Stimulated activated CD4-positive, alpha-beta T cell treated with anti-CD3 and anti-CD28 coated beads, Interleukin-15, amount 100 ng/mL, for 24 hours (primary cell): Measurements from ENCODE around the gene RAD51D.
"Not testable (repeated sequence)": the region's sequence is repeated elsewhere in the genome, so short reads cannot be mapped to it uniquely, and the experiment has no call there.

ENCODE experiments used
- DNase-seq: peaks from one replicate; pipeline ENCODE4 v3.0.0-alpha.2; 2020

Gene RAD51D

DNA sequence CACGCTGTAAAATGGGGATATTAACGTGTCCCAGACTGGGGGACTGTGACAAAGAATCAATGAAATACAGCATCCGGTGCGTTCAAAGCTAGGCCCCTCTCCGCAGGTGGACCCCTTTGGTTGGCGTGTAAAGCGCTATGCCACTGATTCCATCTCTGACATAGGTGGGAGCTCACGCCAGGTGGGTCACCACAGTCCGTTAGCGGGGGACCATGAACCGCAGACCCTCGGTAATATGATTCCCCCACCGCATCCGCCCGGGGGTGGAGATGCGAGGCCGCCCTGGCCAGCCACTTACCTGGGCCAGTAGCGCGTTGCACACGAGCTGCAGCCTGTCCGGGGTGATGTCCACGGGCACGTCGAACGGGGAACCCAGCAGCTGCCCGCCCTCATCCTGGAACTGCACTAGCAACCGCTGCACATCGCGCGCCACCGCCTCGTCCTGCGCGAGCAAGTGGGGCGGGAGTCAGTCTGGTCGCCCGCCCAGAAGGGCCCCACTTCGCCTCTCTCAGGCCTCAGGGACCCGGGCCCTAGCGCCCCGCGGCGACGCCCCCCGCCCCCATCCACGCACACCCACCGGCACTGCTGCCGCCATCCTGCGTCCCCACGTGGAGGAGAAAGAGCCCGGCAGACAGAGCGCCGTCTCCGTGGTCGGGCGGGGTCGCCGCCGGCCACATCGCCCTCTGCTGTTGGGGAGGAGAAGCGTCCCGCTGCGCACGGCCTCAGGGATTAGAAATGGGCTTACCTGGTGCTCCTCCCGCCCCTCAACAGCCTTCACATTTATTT lies 22.2 kb upstream of the RAD51D start, which contains the start of gene NLE1:
Gene NLE1 (minus strand): TSS at position 623 of the 786 bp plus-strand sequence. CDS start 28 bp downstream, at position 595.
- DNase-seq = peak; percentile 92

DNA sequence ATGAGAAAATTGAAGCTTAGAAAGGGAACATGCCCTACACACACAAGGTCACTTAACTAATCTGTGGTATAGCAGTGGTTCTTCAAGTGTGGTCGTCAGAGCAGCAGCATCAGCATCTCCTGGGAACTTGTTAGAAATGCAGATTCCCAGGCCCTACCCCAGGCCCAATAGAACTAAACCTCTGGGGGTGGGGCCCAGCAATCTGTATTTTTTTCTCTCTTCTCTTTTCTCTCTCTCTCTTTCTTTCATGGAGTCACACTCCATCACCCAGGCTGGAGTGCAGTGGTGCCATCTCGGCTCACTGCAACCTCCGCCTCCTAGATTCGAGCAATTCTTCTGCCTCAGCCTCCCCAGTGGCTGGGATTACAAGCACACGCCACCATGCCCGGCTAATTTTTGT lies 18.6 kb upstream of the RAD51D start:
- no peak for DNase-seq

DNA sequence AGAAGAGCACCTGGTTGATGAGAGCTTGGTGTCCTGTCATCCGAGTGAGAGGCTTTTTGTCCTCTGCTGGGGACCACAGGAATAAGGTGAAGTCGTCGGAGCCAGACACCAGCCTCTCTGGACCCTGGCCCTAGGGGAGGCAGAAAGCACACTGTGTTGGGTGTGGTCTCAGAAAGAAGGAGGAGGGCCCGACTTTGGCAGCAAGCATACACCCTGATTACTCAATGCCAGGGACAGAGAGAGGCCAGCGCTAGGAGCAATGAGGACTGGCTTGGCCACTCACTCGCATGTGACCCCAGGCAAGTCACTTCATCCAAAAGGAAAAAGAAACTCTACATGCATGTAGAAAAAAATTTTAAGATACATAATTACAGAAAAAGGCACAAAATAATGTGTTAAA lies 15.7 kb upstream of the RAD51D start:
- no peak for DNase-seq

DNA sequence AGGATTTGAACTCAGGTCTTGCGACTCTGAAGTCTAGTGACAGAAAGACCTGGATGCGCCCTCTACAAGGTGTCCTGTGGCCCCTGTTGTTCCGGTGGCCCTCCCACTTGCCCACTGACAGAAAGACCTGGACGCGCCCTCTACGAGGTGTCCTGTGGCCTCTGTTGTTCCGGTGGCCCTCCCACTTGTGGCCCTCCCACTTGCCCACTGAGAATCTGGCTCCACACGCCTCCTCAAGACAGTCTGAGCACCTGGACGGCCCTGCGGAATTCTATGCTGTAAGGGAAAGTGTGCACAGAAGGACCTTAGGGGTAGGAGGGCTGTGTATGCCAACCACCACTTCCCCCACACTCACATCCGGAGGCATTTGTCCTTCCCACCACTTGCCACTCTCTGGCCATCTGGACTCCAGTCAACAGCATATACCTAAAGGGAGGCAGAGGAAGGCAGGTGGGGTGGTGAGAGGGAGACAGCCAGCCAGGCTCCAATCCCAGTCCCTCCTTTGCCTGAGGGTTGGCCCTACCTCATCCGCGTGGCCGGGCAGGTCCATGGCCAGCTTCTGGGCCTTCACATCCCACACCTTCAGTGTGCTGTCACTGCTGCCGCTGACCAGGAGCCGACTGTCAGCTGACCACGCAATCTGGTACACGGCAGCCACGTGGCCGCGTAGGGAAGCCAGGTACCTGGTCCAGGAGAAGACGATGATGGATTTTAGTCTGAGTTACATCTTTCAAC lies 13.3 kb upstream of the RAD51D start:
- no peak for DNase-seq

DNA sequence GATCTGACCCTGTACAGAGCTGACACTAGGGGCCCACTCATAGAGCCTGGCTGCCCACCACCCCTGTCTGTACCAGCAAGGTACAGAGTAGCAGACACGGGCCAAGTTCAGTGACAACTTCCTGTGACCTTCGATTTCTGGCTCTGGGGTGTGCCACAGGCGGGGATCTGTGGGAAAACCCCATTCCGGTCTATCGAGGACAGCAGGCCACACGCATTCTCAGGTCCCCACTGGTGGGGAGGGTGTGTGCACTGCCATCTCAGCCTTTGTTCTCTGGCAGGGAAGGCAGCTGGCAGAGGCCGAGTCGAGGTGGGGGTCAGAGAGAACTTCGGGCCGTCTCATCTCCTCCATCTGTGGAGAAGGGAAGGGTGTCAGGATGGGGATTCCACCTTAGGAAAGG lies 12.4 kb upstream of the RAD51D start:
- no peak for DNase-seq

DNA sequence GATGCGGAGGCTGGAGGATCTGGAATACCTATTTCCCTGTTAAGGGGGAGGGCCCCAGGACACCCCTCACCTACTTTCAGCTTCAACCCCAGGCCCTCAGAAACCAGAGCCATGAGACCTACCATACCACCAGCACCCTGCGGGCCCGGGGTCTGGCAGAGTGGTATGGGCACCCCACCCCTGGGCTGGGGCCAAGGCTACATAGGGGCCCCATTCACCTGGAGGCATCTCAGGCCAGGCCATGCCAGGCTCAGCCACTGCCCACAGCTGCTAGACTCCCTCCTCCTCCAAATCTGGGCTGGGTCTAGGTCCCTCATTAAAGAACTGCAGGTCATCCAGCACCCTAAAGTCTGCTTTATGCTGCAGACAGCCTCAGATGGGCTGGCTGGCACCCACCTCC lies 10.7 kb upstream of the RAD51D start:
- DNase-seq = no peak

DNA sequence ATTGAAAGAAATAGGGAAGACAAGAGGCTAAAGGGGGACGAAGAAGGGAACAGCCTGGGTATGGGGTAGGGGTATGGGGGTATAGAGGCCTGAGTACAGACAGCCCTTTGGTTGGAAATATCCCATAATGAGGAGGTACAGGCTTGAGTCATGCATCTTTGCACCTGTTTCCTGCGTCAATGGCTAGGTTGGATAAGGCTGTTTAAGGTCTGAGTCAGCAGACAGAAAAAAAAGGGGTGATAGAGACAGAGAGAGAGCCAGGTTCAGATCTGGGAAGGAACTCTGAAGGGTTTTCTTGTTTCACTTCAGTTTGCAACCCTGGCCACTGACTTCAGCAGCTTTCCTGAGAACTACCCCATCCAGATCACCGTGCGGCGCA lies 10.3 kb upstream of the RAD51D start:
- DNase-seq = no peak

DNA sequence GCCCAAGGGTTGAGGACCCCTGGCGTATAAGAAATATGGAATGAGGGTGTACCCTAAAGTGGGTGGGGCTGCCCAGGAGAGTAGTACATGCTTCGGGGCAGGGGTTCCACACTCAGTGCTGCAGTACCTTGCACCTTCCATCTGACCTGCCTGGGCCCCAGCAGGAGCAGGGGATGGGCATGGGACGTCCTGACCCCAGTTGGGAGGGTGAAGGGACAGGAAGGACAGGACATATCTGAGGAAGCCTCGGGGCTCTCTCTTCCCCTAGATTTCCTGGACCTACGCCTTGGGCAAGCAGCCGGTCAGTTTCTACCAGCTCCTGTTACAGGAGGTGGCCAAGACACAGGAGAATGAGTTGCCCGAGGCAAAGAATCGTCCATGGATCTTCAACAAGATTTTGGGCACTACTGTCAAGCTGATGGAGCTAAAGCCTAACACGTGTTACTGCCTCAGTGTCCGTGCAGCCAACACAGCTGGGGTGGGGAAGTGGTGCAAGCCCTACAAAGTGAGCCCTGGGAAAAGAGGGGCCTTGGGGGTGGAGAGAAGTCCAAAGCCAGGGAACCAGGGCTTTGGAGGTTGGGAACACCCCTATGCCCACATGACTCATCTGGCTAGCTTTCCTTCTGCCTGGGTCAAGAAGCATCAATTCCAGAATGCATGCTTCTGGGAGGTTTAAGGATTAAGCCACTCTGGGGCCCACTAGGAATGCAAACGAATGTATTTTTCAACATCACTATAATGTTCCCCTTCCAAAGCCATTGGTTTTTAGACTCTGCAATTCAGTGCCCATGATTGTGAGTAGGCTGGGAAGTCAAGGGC lies 9.7 kb upstream of the RAD51D start:
- DNase-seq = no peak

DNA sequence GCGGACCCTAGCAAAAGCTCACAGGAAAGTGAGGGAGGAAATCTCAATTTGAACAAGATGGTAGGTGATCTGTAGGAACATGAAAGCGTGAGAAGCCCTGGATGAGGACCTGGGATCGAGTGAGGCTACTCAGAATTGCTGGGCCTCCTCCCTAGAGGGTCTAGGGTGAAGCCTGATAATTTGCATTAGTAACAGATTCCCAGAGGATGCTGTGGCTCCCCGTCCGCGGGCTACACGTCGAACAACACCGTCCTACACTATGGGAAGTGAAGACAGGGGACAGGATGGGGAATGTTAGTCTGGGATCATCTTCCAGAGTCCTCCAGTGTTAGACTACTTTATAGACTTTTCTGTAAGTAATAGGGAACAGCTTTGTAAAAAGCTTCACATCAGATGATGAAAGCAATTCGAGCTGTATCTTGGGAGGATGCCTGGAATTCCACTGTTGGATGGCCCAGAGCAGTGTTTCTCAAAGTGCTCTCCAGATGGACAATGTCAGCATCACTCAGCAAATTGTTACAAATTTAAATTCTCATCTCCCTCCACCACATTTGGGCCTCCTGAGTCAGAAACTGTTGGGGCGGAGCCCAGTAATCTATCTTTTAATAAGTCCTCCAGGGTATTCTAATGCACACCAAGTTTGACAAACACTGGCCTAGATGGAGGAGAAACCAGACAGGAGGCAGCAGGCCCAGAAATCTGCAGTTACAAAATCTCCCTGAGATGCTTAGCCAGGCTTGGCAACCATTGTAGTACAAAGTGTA lies 8.3 kb upstream of the RAD51D start:
- DNase-seq = no peak

DNA sequence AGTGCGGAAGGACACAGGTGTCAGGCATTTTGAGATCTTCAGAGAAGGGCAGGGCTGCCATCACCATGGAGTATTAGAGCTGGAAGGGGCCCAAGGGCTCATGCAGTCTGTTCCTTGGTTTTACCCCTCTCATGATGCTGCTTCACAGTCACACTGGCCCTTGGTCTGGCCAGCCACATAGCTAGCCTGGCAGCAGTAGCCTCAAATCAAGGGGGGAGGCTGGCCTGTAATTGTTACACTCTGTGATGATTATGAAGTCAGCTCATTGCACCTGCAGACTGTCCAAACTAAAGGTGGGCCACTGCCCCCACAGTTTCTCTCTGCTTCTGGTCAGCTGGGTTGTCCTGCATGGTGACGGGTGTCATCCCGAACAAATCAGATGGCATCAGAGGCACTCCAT lies 1.7 kb upstream of the RAD51D start, which contains the start of gene FNDC8:
Gene FNDC8 (plus strand): TSS at position 301 of the 400 bp plus-strand sequence. CDS start 79 bp downstream, at position 380.
- DNase-seq = no peak

DNA sequence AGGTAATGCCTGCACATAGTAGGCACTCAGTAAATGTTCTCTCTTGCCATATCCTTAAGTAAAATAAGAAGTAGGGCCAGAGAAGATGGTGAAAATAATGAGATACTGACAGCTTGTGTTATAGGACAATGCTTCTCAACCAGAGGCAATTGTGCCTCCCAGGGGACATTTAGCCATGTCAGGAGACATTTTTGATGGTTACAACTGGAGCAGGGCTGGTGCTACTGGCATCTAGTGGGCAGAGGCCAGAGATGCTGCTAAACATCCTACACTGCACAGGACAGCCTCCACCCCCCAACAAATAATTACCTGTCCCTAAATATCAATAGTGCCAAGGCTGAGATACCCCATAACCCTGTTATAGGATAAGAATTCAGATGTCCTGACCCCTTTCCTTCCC lies 1.7 kb downstream of the RAD51D start:
- DNase-seq = peak; percentile 31

DNA sequence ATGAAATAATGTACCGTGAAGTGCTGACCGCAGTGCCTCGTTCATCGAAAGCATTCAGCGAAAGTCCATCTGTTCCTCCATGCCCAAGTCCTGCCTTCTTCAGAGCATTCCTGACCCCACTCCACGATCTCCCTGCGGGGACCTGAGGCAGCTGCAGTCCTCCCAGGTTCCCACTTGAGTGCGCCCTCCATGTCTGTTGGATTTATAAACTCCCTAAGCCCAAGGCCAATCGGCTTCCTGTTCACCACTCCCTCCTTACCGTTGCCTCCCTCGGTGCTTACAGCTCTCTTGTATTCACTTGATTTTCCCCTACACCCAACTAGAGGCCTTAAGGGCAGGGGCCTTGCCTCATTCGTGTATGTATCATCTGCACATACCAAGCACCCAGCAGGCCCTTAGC lies 2.8 kb downstream of the RAD51D start:
- no peak for DNase-seq

DNA sequence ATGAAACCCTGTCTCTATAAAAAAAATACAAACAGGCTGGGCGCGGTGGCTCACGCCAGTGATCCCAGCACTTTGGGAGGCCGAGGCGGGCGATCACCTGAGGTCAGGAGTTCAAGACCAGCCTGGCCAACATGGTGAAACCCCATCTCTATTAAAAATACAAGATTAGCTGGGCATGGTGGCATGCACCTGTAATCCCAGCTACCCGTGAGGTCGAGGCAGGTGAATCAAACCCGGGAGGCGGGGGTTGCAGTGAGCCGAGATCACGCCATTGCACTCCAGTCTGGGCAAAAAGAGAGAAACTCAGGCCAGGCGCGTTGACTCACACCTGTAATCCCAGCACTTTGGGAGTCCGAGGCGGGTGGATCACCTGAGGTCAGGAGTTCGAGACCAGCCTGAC lies 8.9 kb downstream of the RAD51D start:
- DNase-seq = not testable (repeated sequence)

DNA sequence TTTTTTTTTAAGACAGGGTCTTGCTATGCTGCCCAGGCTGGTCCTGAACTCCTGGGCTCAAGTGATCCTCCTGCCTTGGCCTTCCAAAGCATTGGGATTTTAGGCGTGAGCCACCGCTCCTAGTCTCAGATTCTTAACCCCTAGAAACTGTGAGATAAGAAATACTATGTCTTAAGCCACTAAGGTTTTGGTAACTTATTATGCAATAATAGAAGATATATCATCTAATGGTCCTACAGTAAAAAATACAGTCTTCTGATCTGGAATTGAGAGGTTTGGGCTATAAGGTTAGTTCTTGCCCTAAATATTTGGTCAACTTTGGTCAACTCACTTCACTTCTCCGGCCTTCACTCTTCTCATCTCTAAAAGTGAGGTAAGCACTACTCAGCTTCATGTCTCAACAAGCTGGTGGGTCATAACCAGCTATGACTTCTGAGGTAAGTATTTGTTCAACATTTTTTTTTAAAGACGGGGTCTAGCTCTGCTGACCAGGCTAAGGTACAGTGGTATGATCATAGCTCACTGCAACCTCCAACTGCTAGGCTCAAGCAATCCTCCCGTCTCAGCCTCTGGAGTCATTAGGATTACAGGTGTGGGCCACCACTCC lies 14.7 kb downstream of the RAD51D start:
- no peak for DNase-seq

DNA sequence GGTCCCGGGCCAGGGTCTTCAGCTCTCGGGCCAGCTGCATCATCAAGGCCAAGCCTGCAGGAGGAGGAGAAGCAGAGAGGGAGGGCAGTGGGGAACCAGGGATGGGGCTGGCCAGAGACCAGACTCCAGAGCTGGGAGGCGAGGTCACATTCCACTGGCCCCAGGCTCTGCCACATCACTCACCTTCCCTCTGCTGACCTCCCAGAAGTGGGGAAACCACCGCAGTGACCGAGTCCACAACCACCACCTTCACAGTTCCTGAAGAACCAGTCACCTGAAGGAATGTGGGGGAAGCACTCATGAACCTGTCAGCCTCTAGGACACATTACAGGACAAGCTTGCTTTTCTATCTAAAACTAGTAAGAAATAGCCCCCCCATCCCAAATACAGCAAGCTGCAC lies 16.4 kb downstream of the RAD51D start:
- no peak for DNase-seq

DNA sequence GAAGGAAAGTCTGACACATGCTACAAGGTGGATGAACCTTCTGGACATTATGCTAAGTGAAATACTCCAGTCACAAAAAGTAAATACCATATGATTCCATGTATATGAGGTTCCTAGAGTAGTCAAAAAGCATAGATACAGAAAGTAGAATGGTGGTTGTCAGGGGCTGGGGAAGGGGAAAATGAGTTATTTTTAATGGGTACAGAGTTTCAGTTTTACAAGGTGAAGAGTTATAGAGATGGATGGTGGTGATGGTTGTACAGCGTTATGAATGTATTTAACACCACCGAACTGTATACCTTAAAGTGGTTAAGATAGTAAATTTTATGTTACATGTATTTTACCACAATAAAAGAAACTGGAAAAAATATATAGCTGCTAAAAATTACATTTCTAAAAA lies 17.9 kb downstream of the RAD51D start:
- no peak for DNase-seq

DNA sequence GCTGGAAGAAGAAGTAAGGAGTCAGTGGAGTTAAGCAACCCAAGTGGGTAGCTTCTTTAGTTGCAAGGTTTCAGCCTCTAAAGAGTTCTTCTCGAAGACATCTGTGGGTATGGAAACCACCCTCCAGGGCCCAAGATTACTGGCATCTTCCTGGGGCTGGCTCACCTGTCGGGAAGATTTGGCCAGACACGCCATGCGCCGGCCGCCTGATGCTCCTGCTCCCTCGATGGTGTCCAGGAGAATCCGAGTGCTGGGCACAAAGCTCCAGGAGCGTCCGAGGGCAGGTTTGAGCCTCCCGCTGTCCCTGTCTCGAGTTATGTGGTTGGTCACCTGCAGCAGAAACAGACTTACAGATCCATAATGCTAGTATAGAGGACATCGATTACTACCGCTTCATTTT lies 18.6 kb downstream of the RAD51D start:
- no peak for DNase-seq

DNA sequence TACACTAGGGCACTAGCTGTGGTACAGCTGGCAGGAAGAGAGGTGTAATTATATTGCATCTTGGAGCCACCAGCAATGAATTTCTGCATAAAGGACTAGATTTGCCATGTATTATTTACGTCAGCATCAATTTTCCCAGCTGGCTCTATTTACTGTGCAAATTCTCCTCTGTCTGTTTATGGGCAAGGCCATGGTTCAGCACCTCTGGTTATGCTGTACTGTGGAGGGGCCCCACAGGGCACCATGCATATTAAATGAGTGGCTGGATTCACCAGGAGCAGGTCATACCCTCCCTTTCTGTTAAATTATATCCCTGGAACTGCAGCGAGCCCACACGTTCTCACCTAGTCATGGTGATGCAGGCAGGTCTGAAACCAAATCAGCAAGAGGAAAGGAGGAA lies 19.8 kb downstream of the RAD51D start:
- DNase-seq = no peak

DNA sequence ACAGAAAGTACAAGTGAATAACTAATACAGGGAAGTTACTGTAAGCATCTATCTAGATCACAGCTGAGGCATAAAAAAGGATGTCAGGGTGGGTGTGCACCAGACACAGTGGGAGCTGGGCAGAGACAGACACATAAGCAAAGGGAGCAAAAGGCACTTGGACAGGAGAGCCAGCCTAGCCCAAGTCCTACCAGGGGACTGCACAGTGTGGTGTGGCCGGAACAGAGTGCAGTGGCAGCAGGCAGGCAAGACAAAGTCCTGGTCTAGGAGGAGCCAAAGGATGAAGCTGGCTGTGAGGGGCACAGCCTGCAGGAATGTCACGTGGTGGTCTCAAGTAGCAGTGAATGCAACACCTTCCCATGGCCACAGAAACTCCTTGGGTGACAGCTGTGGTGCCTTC lies 21.9 kb downstream of the RAD51D start:
- DNase-seq = no peak

DNA sequence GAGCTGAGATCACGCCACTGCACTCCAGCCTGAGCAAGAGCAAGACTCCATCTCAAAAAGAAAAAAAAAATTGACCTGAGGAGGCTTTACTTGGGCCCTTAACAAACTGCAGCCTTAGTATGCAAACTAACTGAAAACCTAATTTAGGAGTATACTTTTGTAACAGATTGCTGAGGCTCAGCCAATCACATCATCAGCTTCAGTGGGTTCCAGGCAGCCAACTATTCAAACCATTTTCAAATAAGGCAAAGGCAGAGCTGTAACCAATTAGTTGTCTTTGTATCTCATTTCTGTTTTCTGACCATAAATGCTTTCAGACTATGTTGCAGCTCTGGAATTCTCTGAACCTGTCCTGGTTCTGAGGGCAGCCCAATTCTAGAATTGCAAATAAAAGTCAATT lies 23.9 kb downstream of the RAD51D start:
- DNase-seq = no peak

DNA sequence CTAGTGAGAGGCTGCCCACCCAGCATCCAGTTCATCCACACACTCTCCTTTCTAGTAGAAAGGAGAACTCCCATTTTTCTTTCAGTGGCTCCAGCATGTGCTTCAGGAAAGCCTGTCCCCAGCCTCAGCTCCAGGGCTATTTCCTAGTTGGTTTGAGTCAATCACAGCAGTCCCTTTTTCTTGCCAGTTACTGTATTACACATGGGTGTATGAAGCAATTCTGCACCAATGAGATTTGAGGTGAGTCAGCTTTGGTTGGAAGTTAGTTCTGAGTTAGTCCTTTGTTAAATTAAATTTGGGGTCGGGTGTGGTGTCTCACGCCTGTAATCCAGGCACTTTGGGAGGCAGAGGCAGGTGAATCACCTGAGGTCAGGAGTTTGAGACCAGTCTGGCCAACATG lies 24.8 kb downstream of the RAD51D start:
- no peak for DNase-seq

DNA sequence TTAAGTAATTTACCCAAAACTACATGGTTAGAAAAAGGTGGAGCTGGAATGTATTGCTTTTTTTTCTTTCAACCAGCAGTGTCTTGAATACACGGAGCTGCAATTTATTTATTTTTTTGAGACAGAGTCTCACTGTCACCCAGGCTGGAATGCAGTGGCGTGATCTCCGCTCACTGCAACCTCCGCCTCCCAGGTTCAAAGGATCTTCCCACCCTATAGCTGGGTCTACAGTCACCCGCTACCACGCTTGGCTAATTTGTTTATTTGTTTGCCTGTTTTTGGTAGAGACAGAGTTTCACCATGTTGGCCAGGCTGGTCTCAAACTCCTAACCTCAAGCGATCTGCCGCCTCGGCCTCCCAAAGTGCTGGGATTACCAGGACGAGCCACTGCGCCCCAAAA lies 29.0 kb downstream of the RAD51D start:
- DNase-seq = not testable (repeated sequence)
